Measurements from ENCODE around the gene HSFX3. TPM values are rescaled to one million over a fixed set of nuclear protein-coding genes. Genes with fewer than 3 reads are reported as not detected.
A peak's percentile ranks its signal among the peaks of the same experiment; 100 is the strongest.
"Not testable (repeated sequence)": the region's sequence is repeated elsewhere in the genome, so short reads cannot be mapped to it uniquely, and the experiment has no call there.

Gene HSFX3, protein sequence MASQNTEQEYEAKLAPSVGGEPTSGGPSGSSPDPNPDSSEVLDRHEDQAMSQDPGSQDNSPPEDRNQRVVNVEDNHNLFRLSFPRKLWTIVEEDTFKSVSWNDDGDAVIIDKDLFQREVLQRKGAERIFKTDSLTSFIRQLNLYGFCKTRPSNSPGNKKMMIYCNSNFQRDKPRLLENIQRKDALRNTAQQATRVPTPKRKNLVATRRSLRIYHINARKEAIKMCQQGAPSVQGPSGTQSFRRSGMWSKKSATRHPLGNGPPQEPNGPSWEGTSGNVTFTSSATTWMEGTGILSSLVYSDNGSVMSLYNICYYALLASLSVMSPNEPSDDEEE
- total RNA-seq = not detected

- ATAC-seq; H3K9me3 Mint-ChIP-seq; DNase-seq (ENCODE audit: low spot score in 2 of 2); H3K36me3 Mint-ChIP-seq; H3K27ac Mint-ChIP-seq: not testable (repeated sequence)
Observed at GRCh38 chrX:149549701-149550100, at the start of gene HSFX3. Gene HSFX3, minus strand, starts transcription at chrX:149549924. Its CDS starts 72 bp downstream, at chrX:149549852.

DNA sequence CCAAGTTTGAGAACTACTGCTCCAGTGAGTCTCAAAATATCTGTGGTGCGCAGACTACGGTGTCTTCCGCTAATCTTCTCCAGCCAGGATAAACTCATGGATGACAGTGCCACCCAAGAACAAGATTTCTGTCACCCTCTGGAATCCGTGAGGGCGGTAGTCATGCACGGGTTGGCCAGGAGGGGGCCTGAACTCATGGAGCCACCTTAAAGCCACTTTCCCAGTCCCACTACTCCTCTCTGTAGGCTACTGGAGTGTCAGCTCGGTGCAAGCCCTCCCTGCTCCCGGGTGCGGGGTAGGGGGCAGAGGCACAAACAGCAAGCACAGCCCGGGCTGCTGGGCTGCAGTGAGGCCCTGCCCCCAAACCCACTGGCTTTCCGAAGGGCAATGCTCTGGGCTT, 48.9 kb upstream of the HSFX3 start:
- not testable (repeated sequence) for H3K9me3 Mint-ChIP-seq; H3K36me3 Mint-ChIP-seq; H3K27ac Mint-ChIP-seq; DNase-seq (ENCODE audit: low spot score in 2 of 2); ATAC-seq

- not testable (repeated sequence) for H3K27ac Mint-ChIP-seq; H3K36me3 Mint-ChIP-seq; ATAC-seq; DNase-seq (ENCODE audit: low spot score in 2 of 2); H3K9me3 Mint-ChIP-seq
Observed at GRCh38 chrX:149595943-149596342, 46.2 kb upstream of the HSFX3 start.

GRCh38 chrX:149595214-149595613, 45.5 kb upstream of the HSFX3 start, which contains the start of gene HSFX2:
Gene HSFX2, minus strand, starts transcription at chrX:149595314. Its CDS starts 614 bp downstream, at chrX:149594700.
- ATAC-seq = not testable (repeated sequence)

DNA sequence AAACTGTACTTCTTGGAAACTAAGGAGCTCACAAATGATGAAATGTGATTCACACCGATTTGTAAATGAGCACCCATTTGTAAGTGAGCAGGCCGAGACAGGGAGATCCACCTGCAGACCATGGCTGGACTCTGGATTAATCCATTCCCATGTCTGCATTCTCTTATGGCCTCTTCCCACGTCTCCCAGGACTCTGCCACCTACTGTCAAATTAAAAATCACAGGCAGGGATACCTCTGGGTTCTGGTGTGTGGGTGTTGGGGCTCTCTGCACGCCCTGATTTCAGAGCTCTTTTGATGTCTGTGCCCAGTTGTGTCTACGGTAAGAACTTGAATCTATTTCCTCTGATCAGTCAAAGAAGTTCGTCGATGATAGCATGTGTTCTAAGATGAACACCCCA, 41.3 kb upstream of the HSFX3 start:
- not testable (repeated sequence) for H3K36me3 Mint-ChIP-seq; H3K9me3 Mint-ChIP-seq; H3K27ac Mint-ChIP-seq; ATAC-seq; DNase-seq (ENCODE audit: low spot score in 2 of 2)

More at GRCh38 chrX:149595214-149595613, 45.5 kb upstream of the HSFX3 start, which contains the start of gene HSFX2:
- H3K36me3 Mint-ChIP-seq; DNase-seq (ENCODE audit: low spot score in 2 of 2); H3K27ac Mint-ChIP-seq; H3K9me3 Mint-ChIP-seq: not testable (repeated sequence)

DNA sequence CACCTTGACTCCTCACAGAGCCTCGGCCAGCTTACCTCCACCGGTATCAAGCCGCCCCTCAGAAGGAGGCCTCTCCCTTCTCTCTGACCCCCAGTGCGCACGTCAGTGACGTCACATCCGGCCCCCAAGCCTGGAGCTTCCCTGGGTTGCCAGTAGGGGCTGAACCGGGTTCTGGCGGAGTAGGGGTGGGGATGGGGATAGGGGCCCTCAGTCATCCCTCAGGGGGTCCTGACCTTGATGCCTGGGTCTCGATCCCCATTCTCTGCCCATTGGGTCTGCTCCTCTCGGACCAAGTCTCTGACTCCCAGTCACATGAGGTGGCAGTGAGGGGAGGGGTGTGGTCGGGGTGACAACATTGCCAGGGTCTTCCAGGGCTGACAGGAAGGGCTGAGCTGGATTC, 37.6 kb upstream of the HSFX3 start, which contains the start of gene MAGEA9B:
TSS of gene MAGEA9B (minus strand) at position 101 of the 400 bp plus-strand sequence. CDS start 4,280 bp downstream, outside the sequence.
- not testable (repeated sequence) for DNase-seq (ENCODE audit: low spot score in 2 of 2); ATAC-seq; H3K27ac Mint-ChIP-seq; H3K9me3 Mint-ChIP-seq; H3K36me3 Mint-ChIP-seq

DNA sequence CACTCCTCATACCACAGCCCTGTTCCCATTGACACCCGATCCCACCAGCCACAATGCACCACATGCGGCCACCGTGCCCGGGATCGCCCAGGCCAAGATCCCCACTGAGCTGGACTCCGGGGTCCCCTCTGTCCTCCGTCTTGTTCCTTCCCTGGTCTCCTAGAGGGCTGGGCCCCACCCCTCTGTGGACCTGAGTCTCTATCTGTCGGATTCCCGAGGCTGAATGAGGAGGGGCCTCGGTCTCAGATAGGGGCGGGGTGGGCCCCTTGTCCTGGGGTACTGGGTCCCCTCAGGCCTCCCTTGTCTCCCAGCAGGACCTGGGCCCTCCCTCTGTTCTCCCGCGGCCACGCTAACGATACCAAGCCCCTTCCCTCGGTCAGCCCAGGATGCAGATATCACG, 35.9 kb upstream of the HSFX3 start:
- not testable (repeated sequence) for H3K9me3 Mint-ChIP-seq; H3K27ac Mint-ChIP-seq; DNase-seq (ENCODE audit: low spot score in 2 of 2); H3K36me3 Mint-ChIP-seq; ATAC-seq

- not testable (repeated sequence) for H3K9me3 Mint-ChIP-seq; DNase-seq (ENCODE audit: low spot score in 2 of 2); H3K27ac Mint-ChIP-seq; H3K36me3 Mint-ChIP-seq
- peak; percentile 96 to 98 for ATAC-seq
Observed at GRCh38 chrX:149573456-149573855, 23.7 kb upstream of the HSFX3 start.

DNA sequence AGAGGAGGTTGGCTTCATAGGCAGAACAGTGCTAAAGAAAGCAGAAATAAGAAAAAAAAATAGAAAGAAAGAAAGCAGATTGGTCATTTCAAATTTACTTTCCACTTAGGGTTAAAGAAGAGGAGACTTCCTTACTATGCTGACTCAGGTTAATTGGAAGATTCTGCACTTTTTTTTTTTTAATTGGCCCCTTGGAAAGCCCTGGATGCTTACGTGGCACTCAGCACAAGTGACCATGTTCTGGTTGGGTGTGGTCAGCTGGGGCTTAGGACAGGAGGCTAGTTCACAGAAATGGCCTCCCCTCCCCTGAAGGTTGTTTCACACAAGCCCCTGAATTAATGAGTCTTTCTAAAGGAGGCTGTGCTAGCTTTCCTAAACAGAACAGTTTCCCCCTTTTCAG, 23.0 kb upstream of the HSFX3 start:
- H3K9me3 Mint-ChIP-seq = no peaks in the 10 kb centered on the region
- no peak for DNase-seq (ENCODE audit: low spot score in 2 of 2)
- peak in 1 of 2 donors; percentile 20 for ATAC-seq
- H3K27ac Mint-ChIP-seq = peak overlapping the region in 1 of 2 donors; percentile 82
- no peaks in the 10 kb centered on the region for H3K36me3 Mint-ChIP-seq

GRCh38 chrX:149571770-149572169, 22.0 kb upstream of the HSFX3 start:
- DNase-seq (ENCODE audit: low spot score in 2 of 2) (no peak), ATAC-seq (no peak)
- no peak overlapping the region for H3K27ac Mint-ChIP-seq
- H3K9me3 Mint-ChIP-seq = no peaks in the 10 kb centered on the region
- no peaks in the 10 kb centered on the region for H3K36me3 Mint-ChIP-seq

DNA sequence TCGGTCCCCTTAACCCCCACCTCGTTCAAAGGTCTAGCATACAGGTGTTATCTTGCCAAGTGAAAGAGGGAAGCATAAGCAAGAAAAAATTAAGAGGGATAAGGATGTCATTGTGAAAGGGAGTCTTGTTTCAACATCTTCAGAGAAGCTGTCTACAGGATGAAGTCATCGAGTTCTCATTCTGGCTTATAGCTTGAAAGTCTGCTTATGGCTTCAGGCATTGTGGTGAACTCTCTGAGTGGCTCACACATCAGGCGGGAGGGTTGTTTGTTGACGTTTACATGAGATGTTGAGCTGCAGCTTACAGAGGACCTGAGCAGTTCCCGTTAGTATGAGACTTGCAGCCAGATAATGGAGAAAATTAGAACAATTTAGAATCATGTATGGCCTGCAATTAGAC, 20.9 kb upstream of the HSFX3 start:
- DNase-seq (ENCODE audit: low spot score in 2 of 2) = no peak
- Mint-ChIP-seq H3K9me3 (no peaks in the 10 kb centered on the region), H3K36me3 (no peaks in the 10 kb centered on the region), H3K27ac (no peak overlapping the region)
- no peak for ATAC-seq

DNA sequence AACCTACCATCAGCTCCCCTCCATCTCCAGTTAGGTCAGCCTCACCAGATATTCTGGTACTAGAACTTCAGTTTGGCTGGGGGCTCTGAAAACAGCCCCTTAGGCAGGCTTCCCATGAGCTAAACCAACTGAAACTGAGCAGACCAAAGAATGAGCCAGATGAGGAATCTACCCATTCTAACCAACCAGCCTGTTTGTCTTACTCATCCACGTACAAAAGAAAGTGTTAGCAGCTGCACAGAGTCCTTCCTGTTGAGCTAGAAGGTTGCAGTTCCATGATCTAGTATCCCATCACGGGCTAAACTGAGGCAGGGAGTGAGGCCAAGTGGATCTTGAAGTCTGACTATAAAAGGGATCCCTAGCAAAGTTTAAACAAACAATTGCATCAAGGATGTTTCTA, 20.0 kb upstream of the HSFX3 start:
- DNase-seq (ENCODE audit: low spot score in 2 of 2) (no peak), ATAC-seq (peak in 1 of 2 donors; percentile 49)
- H3K36me3 Mint-ChIP-seq = no peaks in the 10 kb centered on the region
- no peak overlapping the region for H3K27ac Mint-ChIP-seq
- no peaks in the 10 kb centered on the region for H3K9me3 Mint-ChIP-seq

GRCh38 chrX:149568701-149569296, 19.1 kb upstream of the HSFX3 start:
- no peak for ATAC-seq
- Mint-ChIP-seq H3K9me3 (no peaks in the 10 kb centered on the region), H3K36me3 (no peaks in the 10 kb centered on the region), H3K27ac (peak overlapping the region in 1 of 2 donors; percentile 65)
- DNase-seq (ENCODE audit: low spot score in 2 of 2) = no peak

DNA sequence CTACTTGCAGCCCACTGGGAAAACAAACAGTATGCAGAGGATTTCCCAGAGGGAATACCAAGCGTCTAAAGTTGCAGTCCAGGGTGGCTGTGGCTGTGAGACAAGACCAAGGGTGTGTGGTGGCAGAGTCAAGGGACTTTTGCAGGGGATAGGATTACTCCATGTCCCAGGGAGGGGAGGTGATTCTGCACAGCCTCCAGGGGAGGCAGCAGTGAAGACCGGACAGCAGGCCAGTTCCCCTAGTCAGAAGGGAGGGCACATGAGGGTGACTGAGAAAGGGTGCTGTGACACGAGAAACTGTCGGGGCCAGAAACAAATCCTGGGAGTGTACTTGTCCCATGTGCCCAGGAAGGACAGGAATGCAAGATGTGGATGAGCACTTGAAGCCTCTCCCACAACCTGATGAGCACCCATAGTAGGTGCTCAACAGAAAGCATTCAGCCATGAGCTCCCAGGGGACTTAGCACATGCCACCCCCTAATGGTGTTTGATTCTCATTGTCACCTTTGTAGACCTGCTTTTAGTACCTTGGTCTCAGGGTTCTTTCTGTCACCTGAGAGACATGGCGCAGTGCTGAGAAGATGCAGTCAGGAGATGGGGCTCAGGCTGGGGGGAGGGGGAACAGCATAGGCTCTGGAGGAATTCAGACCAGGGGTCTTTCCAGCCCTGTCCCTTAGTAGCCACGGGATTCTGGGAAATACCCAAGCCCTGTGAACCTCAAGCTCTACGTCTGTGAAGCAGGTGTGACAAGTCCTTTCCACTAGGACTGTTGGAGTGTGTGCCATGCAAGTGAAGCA, 18.1 kb upstream of the HSFX3 start:
- H3K36me3 Mint-ChIP-seq = no peaks in the 10 kb centered on the region
- no peak for DNase-seq (ENCODE audit: low spot score in 2 of 2)
- no peak overlapping the region for H3K27ac Mint-ChIP-seq
- ATAC-seq = no peak
- H3K9me3 Mint-ChIP-seq = no peaks in the 10 kb centered on the region

GRCh38 chrX:149563359-149563758, 13.6 kb upstream of the HSFX3 start:
- Mint-ChIP-seq H3K36me3 (no peaks in the 10 kb centered on the region), H3K27ac (no peak overlapping the region), H3K9me3 (no peaks in the 10 kb centered on the region)
- ATAC-seq = no peak
- DNase-seq (ENCODE audit: low spot score in 2 of 2) = no peak

DNA sequence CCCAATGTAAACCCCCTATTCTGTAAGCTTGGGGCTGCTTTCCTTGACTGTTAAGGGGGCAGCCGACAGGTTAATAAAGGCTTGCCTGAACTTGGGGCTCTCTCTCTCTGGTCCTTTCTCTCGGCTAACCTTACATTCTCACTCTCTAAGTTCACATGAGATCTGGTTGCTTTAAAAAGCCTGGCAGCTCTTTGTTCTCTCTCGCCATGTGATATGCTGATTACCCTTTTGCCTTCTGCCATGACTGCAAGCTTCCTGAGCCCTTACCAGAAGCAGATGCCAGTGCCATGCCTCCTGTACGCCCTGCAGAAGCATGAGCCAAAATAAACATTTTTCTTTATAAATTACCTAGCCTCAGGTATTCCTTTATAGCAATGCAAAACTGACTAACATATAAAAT, 5.5 kb upstream of the HSFX3 start:
- ATAC-seq; H3K36me3 Mint-ChIP-seq; H3K9me3 Mint-ChIP-seq; H3K27ac Mint-ChIP-seq; DNase-seq (ENCODE audit: low spot score in 2 of 2): not testable (repeated sequence)

GRCh38 chrX:149551939-149552248, 2.2 kb upstream of the HSFX3 start:
- H3K27ac Mint-ChIP-seq; DNase-seq (ENCODE audit: low spot score in 2 of 2): not testable (repeated sequence)
- peak in 1 of 2 donors; percentile 62 for ATAC-seq

More at GRCh38 chrX:149551939-149552248, 2.2 kb upstream of the HSFX3 start:
- H3K36me3 Mint-ChIP-seq, H3K9me3 Mint-ChIP-seq: not testable (repeated sequence)
